Measurements from ENCODE around the gene PIKFYVE. TPM values are rescaled to one million over a fixed set of nuclear protein-coding genes. Genes with fewer than 3 reads are reported as not detected.

Gene PIKFYVE
- total and polyA plus RNA-seq, 10 of the 15 experiments (the other 5 are each of a cell fraction or from before 2014, with no cell fraction given) = 5.2 to 41.7 (median 19.6) TPM

- 94% methylated on average over 7 of the region's 8 CpGs for WGBS (ENCODE audit: insufficient coverage, insufficient replicate concordance, low lambda C conversion rate, missing lambda C conversion rate)
- intact Hi-C loops (cut with micrococcal nuclease; ENCODE audit: unreplicated experiment) (loop anchor here (5.0 to 10.0 kb wide), 2 partner anchors 94 to 734 kb away; no protein-coding TSS in a partner anchor), in situ Hi-C loops (cut with MboI) (no loop called here)
- CTCF ChIA-PET = interaction anchor here (0.5 to 6.2 kb wide), 9 partner anchors 12 to 644 kb away, joined by 3 to 69 read pairs (median 6); partner anchors contain the start of gene IDH1
- Histone ChIP-seq H3K4me2 (ENCODE audit: control insufficient read depth, insufficient read depth) (peak overlapping the region; percentile 26), H3K4me3 (peak overlapping the region; percentile 86; the same call in 1 of the 2 replicates), H4K20me1 (ENCODE audit: control insufficient read depth, insufficient read depth) (no peaks in the 10 kb centered on the region), H3K36me3 (ENCODE audit: control insufficient read depth in 2 of 2, insufficient read depth in 2 of 2, low read length in 1 of 2) (peaks cover 0 to 8% of the 10 kb centered on the region in 2 experiments; a peak in 1 of 4 replicates), H3K27me3 (replicated peaks in 1 of 2; ENCODE audit: control insufficient read depth in 2 of 2, insufficient read depth in 2 of 2, low read length in 1 of 2) (no peaks in the 10 kb centered on the region), H3K27ac (ENCODE audit: control insufficient read depth, insufficient read depth) (no peak overlapping the region), H3K9ac (ENCODE audit: control insufficient read depth, insufficient read depth, low read length) (no peak overlapping the region), H2AFZ (ENCODE audit: control insufficient read depth, low read depth, low read length) (no peak overlapping the region), H3K4me1 (ENCODE audit: control insufficient read depth, insufficient read depth, low read length) (peaks cover 8% of the 10 kb centered on the region), H3K9me3 (replicated peaks; ENCODE audit: control insufficient read depth, insufficient read depth, low read length) (no peaks in the 10 kb centered on the region), H3K79me2 (ENCODE audit: control insufficient read depth, insufficient read depth, low read length) (peaks cover 39% of the 10 kb centered on the region)
- ATAC-seq = no peak
- no TSS peak for BruUV-seq (replicated peaks)
- TF ChIP-seq RUNX3 (IDR thresholded peaks at IDR 0.05; ENCODE audit: low read length) (no peak), TCF7 (IDR thresholded peaks at IDR 0.05; ENCODE audit: borderline replicate concordance) (no peak), NFYA (IDR thresholded peaks at IDR 0.05; ENCODE audit: borderline replicate concordance, low read depth, low read length) (no peak), SMARCA5 (IDR thresholded peaks at IDR 0.05) (no peak), PKNOX1 (IDR thresholded peaks at IDR 0.05) (no peak), BCL3 (IDR thresholded peaks at IDR 0.05; ENCODE audit: borderline replicate concordance, insufficient read depth, low read depth, low read length, poor library complexity, severe bottlenecking) (no peak), CHD1 (IDR thresholded peaks at IDR 0.05; ENCODE audit: low read depth, low read length) (no peak), HSF1 (IDR thresholded peaks at IDR 0.05; ENCODE audit: low read depth, low read length) (no peak), KDM1A (IDR thresholded peaks at IDR 0.05; ENCODE audit: borderline replicate concordance) (no peak), NFIC (IDR thresholded peaks at IDR 0.05; ENCODE audit: low read depth, low read length) (no peak), SIX5 (IDR thresholded peaks at IDR 0.05; ENCODE audit: low read depth, low read length, severe bottlenecking) (no peak)
- SMC1A ChIA-PET (ENCODE audit: uncharacterized antibody, unreplicated experiment) = interaction anchor here (0.6 to 8.9 kb wide), 13 partner anchors 12 to 98 kb away, joined by 3 to 77 read pairs (median 4); partner anchors contain the start of gene IDH1
- DNase-seq (ENCODE audit: low read depth, low spot score) = no peak
- RAD21 ChIA-PET (ENCODE audit: unreplicated experiment) = interaction anchor here (0.6 to 5.3 kb wide), 6 partner anchors 15 to 502 kb away, joined by 3 to 43 read pairs (median 4); partner anchors contain the start of gene IDH1
- FAIRE-seq = no peak
- POLR2A ChIA-PET = interaction anchor here (0.6 to 5.7 kb wide), 7 partner anchors 10 to 942 kb away, joined by 3 to 68 read pairs (median 4); partner anchors contain the start of gene IDH1
These were observed 2.3 kb downstream of the PIKFYVE start for GRCh38 chr2:208268156-208268952.

All from GM12878 (cell line).